ENCODE results near the gene EXOC6.

EXOC6 gene

GRCh38 chr10:92834986-92835385, 13.3 kb upstream of the EXOC6 start:
- DNase-seq = no peak

GRCh38 chr10:92837456-92837855, 10.9 kb upstream of the EXOC6 start:
- no peak for DNase-seq

GRCh38 chr10:92839191-92840085, 8.9 kb upstream of the EXOC6 start:
- DNase-seq = peak; percentile 43 to 44

- no peak for DNase-seq
These were observed 3.6 kb upstream of the EXOC6 start for GRCh38 chr10:92844746-92845145.

- no peak for DNase-seq
These were observed 2.4 kb upstream of the EXOC6 start for GRCh38 chr10:92845921-92846320.

GRCh38 chr10:92846344-92846743, 2.0 kb upstream of the EXOC6 start:
- no peak for DNase-seq

- no peak for DNase-seq
These were observed 1.5 kb upstream of the EXOC6 start for GRCh38 chr10:92846854-92847201.

GRCh38 chr10:92847202-92847864, 987 bp upstream of the EXOC6 start:
- DNase-seq = no peak

GRCh38 chr10:92848037-92848440, 281 bp upstream of the EXOC6 start:
- DNase-seq = no peak

- DNase-seq = no peak
These were observed 860 bp downstream of the EXOC6 start for GRCh38 chr10:92849234-92849525.

GRCh38 chr10:92849576-92850090, 1.3 kb downstream of the EXOC6 start:
- DNase-seq = no peak

- DNase-seq = no peak
These were observed 1.9 kb downstream of the EXOC6 start for GRCh38 chr10:92850185-92850584.

GRCh38 chr10:92851003-92851402, 2.7 kb downstream of the EXOC6 start:
- no peak for DNase-seq

- no peak for DNase-seq
These were observed 7.2 kb downstream of the EXOC6 start for GRCh38 chr10:92855560-92855959.

- no peak for DNase-seq
These were observed 9.7 kb downstream of the EXOC6 start for GRCh38 chr10:92857904-92858514.

GRCh38 chr10:92867235-92867634, 18.9 kb downstream of the EXOC6 start:
- no peak for DNase-seq

- DNase-seq = no peak
These were observed 19.7 kb downstream of the EXOC6 start for GRCh38 chr10:92868036-92868435.

GRCh38 chr10:92868557-92868956, 20.2 kb downstream of the EXOC6 start:
- no peak for DNase-seq

- DNase-seq = no peak
These were observed 24.7 kb downstream of the EXOC6 start for GRCh38 chr10:92873029-92873428.

GRCh38 chr10:92876509-92877036, 28.3 kb downstream of the EXOC6 start:
- no peak for DNase-seq

- DNase-seq = peak in 1 of 2 donors; percentile 50
These were observed 32.0 kb downstream of the EXOC6 start for GRCh38 chr10:92880233-92880861.

GRCh38 chr10:92880917-92881316, 32.6 kb downstream of the EXOC6 start:
- DNase-seq = no peak

GRCh38 chr10:92886334-92886961, 38.1 kb downstream of the EXOC6 start:
- no peak for DNase-seq

All from CD4-positive, alpha-beta T cell treated with Interleukin-1 beta for 1 hour (primary cell).